Breast epithelium (tissue), 4 donors: Measurements from ENCODE around the gene SOX18. TPM values are rescaled to one million over a fixed set of nuclear protein-coding genes. Genes with fewer than 3 reads are reported as not detected.
"Not testable (repeated sequence)": the region's sequence is repeated elsewhere in the genome, so short reads cannot be mapped to it uniquely, and the experiment has no call there.

Source experiments
- DNase-seq, 2 donors: peaks; one replicate each; pipeline ENCODE4 v3.0.0-alpha.2; 2019; ENCODE audit warnings: low spot score in 2 of 2
- H3K27ac ChIP-seq, 2 donors: fragments of 200-600 bp; sonication (generic) in 1 of 2; one replicate each; pipeline ENCODE4 v1.5.1; 2016 to 2019; ENCODE audit warnings: mild to moderate bottlenecking in 1 of 2
- H3K27me3 ChIP-seq, 2 donors: fragments of 200-600 bp; sonication (generic) in 1 of 2; one replicate each; pipeline versions ENCODE4 v1.5.1 to v1.6.0; 2017 to 2019; ENCODE audit warnings: control low read depth in 1 of 2, mild to moderate bottlenecking in 1 of 2
- H3K36me3 ChIP-seq: fragments of 200-600 bp; one replicate; pipeline ENCODE4 v1.5.1; 2019
- H3K4me1 ChIP-seq, 2 donors: fragments of 200-600 bp; sonication (generic); one replicate each; pipeline ENCODE4 v1.5.1; 2016 to 2019; ENCODE audit warnings: control low read depth in 1 of 2
- H3K4me3 ChIP-seq, 3 donors: fragments of 200-600 bp; sonication (generic); 1 replicate in 2 of 3; 2 replicates in 1 of 3; pipeline ENCODE4 v1.5.1; 2016 to 2019; ENCODE audit warnings: mild to moderate bottlenecking in 3 of 3, moderate library complexity in 2 of 3
- H3K9me3 ChIP-seq, 2 donors: fragments of 200-600 bp; sonication (generic) in 1 of 2; one replicate each; pipeline ENCODE4 v1.5.1; 2016 to 2019; ENCODE audit warnings: control low read depth in 1 of 2
- POLR2A ChIP-seq: fragments of 450-650 bp; IDR thresholded peaks from one replicate; pipeline ENCODE4 v1.6.1; 2016; ENCODE audit warnings: antibody characterized with exemption, mild to moderate bottlenecking, moderate library complexity
- POLR2AphosphoS5 ChIP-seq, 3 donors: sonication (generic); formaldehyde crosslinking; IDR thresholded peaks; one replicate each; pipeline ENCODE4 v1.6.1; 2017; ENCODE audit warnings: antibody characterized with exemption in 3 of 3
- intact Hi-C: fragments of 100-400 bp; cut with DNase I; formaldehyde crosslinking; loops from one replicate; pipeline ENCODE4 v1.15.1; 2023; ENCODE audit warnings: low total_unique reads
- total RNA-seq, 3 donors: library from RNA; depleted of rRNA; stranded (reverse); fragments of >200 nt; gene quantifications; one replicate each; pipeline ENCODE4 v1.1.0, GENCODE V29; 2016
- TF ChIP-seq, protein P1 (sequence below), 3 donors: fragments of 450-650 bp; IDR thresholded peaks; one replicate each; pipeline ENCODE4 v1.5.1; 2016 to 2017; ENCODE audit warnings: antibody characterized with exemption in 3 of 3, mild to moderate bottlenecking in 3 of 3, moderate library complexity in 3 of 3

Gene SOX18
- total RNA-seq, 3 donors from 2014 or later: 1.8 to 8.8 (median 3.2) TPM

DNA sequence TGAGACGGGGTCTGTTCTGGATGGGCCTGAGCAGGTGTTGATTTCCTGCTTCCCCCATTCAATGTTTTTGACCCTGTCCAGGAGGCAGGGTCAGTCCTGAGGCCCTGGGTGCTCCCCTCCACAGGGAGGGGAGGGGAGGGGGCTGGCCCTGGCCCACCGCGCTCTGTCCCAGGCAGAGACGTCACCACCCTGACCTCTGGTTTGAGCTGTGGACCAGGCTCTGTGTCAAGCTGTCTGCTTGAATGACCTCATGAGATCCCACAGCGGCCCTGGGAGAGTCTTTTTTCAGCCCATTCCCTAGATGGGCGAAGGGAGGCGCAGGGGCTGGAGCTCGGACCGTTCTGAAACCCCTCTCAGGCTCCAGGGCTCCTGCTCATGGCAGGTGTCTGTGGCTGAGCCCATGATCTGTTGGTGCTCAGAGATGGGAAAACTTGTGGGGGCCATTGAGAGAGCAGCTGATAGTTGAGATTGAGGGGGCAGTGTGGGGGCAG lies 43.6 kb upstream of the SOX18 start:
- intact Hi-C loops: no loop called here
- H3K36me3 ChIP-seq: no peaks in the 10 kb centered on the region
- no peak for DNase-seq
- no peak overlapping the region for H3K4me3 ChIP-seq
- TF ChIP-seq, protein P1, sequence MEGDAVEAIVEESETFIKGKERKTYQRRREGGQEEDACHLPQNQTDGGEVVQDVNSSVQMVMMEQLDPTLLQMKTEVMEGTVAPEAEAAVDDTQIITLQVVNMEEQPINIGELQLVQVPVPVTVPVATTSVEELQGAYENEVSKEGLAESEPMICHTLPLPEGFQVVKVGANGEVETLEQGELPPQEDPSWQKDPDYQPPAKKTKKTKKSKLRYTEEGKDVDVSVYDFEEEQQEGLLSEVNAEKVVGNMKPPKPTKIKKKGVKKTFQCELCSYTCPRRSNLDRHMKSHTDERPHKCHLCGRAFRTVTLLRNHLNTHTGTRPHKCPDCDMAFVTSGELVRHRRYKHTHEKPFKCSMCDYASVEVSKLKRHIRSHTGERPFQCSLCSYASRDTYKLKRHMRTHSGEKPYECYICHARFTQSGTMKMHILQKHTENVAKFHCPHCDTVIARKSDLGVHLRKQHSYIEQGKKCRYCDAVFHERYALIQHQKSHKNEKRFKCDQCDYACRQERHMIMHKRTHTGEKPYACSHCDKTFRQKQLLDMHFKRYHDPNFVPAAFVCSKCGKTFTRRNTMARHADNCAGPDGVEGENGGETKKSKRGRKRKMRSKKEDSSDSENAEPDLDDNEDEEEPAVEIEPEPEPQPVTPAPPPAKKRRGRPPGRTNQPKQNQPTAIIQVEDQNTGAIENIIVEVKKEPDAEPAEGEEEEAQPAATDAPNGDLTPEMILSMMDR (IDR thresholded peaks at IDR 0.05): no peak
- TF ChIP-seq POLR2AphosphoS5 (IDR thresholded peaks at IDR 0.05) (no peak), POLR2A (no peak)
- H3K27ac ChIP-seq: no peak overlapping the region
- no peaks in the 10 kb centered on the region for H3K27me3 ChIP-seq
- no peaks in the 10 kb centered on the region for H3K4me1 ChIP-seq
- H3K9me3 ChIP-seq: no peaks in the 10 kb centered on the region

GRCh38 chr20:64092258-64093012 lies 43.0 kb upstream of the SOX18 start:
- H3K4me3 ChIP-seq: no peak overlapping the region
- H3K4me1 ChIP-seq: no peaks in the 10 kb centered on the region
- H3K9me3 ChIP-seq: no peaks in the 10 kb centered on the region
- H3K27ac ChIP-seq: no peak overlapping the region
- DNase-seq: no peak
- no peak for TF ChIP-seq POLR2A
- TF ChIP-seq, protein P1 (IDR thresholded peaks at IDR 0.05): no peak
- no peak for TF ChIP-seq POLR2AphosphoS5 (IDR thresholded peaks at IDR 0.05)
- no peaks in the 10 kb centered on the region for H3K27me3 ChIP-seq
- intact Hi-C loops: no loop called here
- no peaks in the 10 kb centered on the region for H3K36me3 ChIP-seq

DNA sequence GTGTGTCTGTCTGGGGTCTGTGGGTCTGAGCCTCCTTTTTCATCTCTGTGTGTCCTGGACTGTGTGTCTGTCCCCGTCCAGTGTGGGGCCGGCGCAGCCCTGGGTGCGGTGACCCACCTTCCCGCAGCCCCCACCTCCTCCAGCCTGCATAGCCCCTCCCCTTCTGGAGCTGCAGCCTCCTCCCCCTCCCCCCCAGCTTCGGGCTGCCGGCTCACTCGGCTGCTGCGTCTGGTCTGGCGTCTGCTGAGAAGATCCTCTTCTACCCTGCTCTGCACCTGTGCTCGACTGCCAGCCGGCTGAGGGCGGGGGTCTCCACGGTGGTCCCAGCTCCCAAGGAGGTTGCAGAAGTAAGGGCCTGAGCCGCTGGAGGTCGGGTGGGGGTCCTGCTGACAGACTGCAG lies 42.3 kb upstream of the SOX18 start:
- Histone ChIP-seq H3K9me3 (no peaks in the 10 kb centered on the region), H3K4me1 (no peaks in the 10 kb centered on the region), H3K4me3 (no peak overlapping the region), H3K27ac (no peak overlapping the region), H3K27me3 (no peaks in the 10 kb centered on the region), H3K36me3 (no peaks in the 10 kb centered on the region)
- intact Hi-C loops: no loop called here
- DNase-seq: no peak
- TF ChIP-seq POLR2AphosphoS5 (IDR thresholded peaks at IDR 0.05) (no peak), POLR2A (no peak)
- TF ChIP-seq, protein P1 (IDR thresholded peaks at IDR 0.05): no peak

GRCh38 chr20:64091340-64091739 lies 41.9 kb upstream of the SOX18 start:
- Histone ChIP-seq H3K27me3 (no peaks in the 10 kb centered on the region), H3K4me1 (no peaks in the 10 kb centered on the region), H3K36me3 (no peaks in the 10 kb centered on the region), H3K4me3 (no peak overlapping the region), H3K9me3 (no peaks in the 10 kb centered on the region), H3K27ac (no peak overlapping the region)
- intact Hi-C loops: no loop called here
- TF ChIP-seq POLR2A: no peak
- TF ChIP-seq, protein P1 (IDR thresholded peaks at IDR 0.05): no peak
- TF ChIP-seq POLR2AphosphoS5 (IDR thresholded peaks at IDR 0.05): no peak
- no peak for DNase-seq

GRCh38 chr20:64090165-64090564 lies 40.7 kb upstream of the SOX18 start:
- H3K27ac ChIP-seq: no peak overlapping the region
- no peaks in the 10 kb centered on the region for H3K9me3 ChIP-seq
- no peaks in the 10 kb centered on the region for H3K4me1 ChIP-seq
- TF ChIP-seq, protein P1 (IDR thresholded peaks at IDR 0.05): no peak
- no peak overlapping the region for H3K4me3 ChIP-seq
- peaks cover 0 to 2% of the 10 kb centered on the region in 2 donors for H3K27me3 ChIP-seq
- intact Hi-C loops: no loop called here
- no peak for DNase-seq
- H3K36me3 ChIP-seq: no peaks in the 10 kb centered on the region

- H3K27me3 ChIP-seq, H3K27ac ChIP-seq, intact Hi-C loops, H3K9me3 ChIP-seq, DNase-seq, H3K4me3 ChIP-seq, H3K4me1 ChIP-seq, H3K36me3 ChIP-seq: not testable (repeated sequence)
These were observed 39.1 kb upstream of the SOX18 start for GRCh38 chr20:64088586-64088985.

DNA sequence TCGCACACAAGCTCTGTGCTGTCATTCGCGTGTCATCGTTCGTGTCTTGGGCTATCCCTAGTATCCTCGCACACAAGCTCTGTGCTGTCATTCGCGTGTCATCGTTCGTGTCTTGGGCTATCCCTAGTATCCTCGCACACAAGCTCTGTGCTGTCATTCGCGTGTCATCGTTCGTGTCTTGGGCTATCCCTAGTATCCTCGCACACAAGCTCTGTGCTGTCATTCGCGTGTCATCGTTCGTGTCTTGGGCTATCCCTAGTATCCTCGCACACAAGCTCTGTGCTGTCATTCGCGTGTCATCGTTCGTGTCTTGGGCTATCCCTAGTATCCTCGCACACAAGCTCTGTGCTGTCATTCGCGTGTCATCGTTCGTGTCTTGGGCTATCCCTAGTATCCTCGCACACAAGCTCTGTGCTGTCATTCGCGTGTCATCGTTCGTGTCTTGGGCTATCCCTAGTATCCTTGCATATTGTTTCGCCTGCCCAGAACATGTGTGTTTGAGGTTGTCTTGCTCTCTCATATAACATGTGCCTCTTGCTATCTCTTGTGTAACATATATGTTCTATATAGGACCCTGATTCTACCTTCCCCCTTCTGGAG lies 37.9 kb upstream of the SOX18 start:
- H3K4me3 ChIP-seq, DNase-seq, H3K27ac ChIP-seq, H3K9me3 ChIP-seq, H3K27me3 ChIP-seq, H3K4me1 ChIP-seq, intact Hi-C loops, H3K36me3 ChIP-seq: not testable (repeated sequence)
